Raji (cell line): Measurements from ENCODE around the gene CCSER1.

Source experiments
- POLR2A ChIP-seq: IDR thresholded peaks from 2 replicates; pipeline ENCODE4 v1.6.1; 2011; ENCODE audit warnings: low read depth, low read length, control low read depth; ENCODE audit not compliant: insufficient read depth

Gene CCSER1

GRCh38 chr4:90415116-90415515, 287.9 kb downstream of the CCSER1 start:
- no peak for TF ChIP-seq POLR2A

- TF ChIP-seq POLR2A, result no peak
Observed at GRCh38 chr4:90419124-90419711, 292.0 kb downstream of the CCSER1 start.

GRCh38 chr4:90421161-90421560, 294.0 kb downstream of the CCSER1 start:
- no peak for TF ChIP-seq POLR2A

- TF ChIP-seq POLR2A, result no peak
Observed at GRCh38 chr4:90425893-90426292, 298.7 kb downstream of the CCSER1 start.

- no peak for TF ChIP-seq POLR2A
Observed at GRCh38 chr4:90438522-90438921, 311.3 kb downstream of the CCSER1 start.

GRCh38 chr4:90441770-90442169, 314.6 kb downstream of the CCSER1 start:
- no peak for TF ChIP-seq POLR2A

- no peak for TF ChIP-seq POLR2A
Observed at GRCh38 chr4:90442619-90443018, 315.4 kb downstream of the CCSER1 start.

GRCh38 chr4:90443231-90443630, 316.0 kb downstream of the CCSER1 start:
- TF ChIP-seq POLR2A, result no peak

- TF ChIP-seq POLR2A, result no peak
Observed at GRCh38 chr4:90444904-90445303, 317.7 kb downstream of the CCSER1 start.

GRCh38 chr4:90445380-90445779, 318.2 kb downstream of the CCSER1 start:
- TF ChIP-seq POLR2A, result no peak

- no peak for TF ChIP-seq POLR2A
Observed at GRCh38 chr4:90449626-90450025, 322.4 kb downstream of the CCSER1 start.

- TF ChIP-seq POLR2A, result no peak
Observed at GRCh38 chr4:90456891-90457290, 329.7 kb downstream of the CCSER1 start.

GRCh38 chr4:90457817-90458216, 330.6 kb downstream of the CCSER1 start:
- TF ChIP-seq POLR2A, result no peak

- TF ChIP-seq POLR2A, result no peak
Observed at GRCh38 chr4:90458576-90458975, 331.4 kb downstream of the CCSER1 start.

GRCh38 chr4:90474484-90474883, 347.3 kb downstream of the CCSER1 start:
- TF ChIP-seq POLR2A, result no peak

- no peak for TF ChIP-seq POLR2A
Observed at GRCh38 chr4:90476019-90476418, 348.8 kb downstream of the CCSER1 start.

GRCh38 chr4:90476586-90476985, 349.4 kb downstream of the CCSER1 start:
- no peak for TF ChIP-seq POLR2A
